Upper lobe of left lung (tissue), 6 donors: ENCODE data around the gene LAMP1. TPM values are rescaled to one million over a fixed set of nuclear protein-coding genes. Genes with fewer than 3 reads are reported as not detected.

Experiments used
- ATAC-seq, 2 donors: fragments of 200-7000 bp; cut with Tn5 transposase; one replicate each; pipeline ENCODE4 v1.9.1; 2022; ENCODE audit warnings: mild to moderate bottlenecking in 2 of 2, moderate library complexity in 2 of 2; ENCODE audit not compliant: low FRiP score in 2 of 2
- DNase-seq, 2 donors: peaks; one replicate each; pipeline ENCODE4 v3.0.0-alpha.2; 2019 to 2020
- H3K27ac ChIP-seq, 4 donors: fragments of 200-600 bp; sonication (generic); one replicate each; pipeline ENCODE4 v1.5.1; 2016 to 2019
- H3K27me3 ChIP-seq, 4 donors: fragments of 200-600 bp; sonication (generic); one replicate each; pipeline ENCODE4 v1.5.1; 2017 to 2019
- H3K36me3 ChIP-seq, 4 donors: fragments of 200-600 bp; sonication (generic); one replicate each; pipeline ENCODE4 v1.5.1; 2016 to 2019
- H3K4me1 ChIP-seq, 4 donors: fragments of 200-600 bp; sonication (generic); one replicate each; pipeline ENCODE4 v1.5.1; 2018 to 2019
- H3K4me3 ChIP-seq, 4 donors: fragments of 200-600 bp; sonication (generic); one replicate each; pipeline ENCODE4 v1.5.1; 2017 to 2019; ENCODE audit warnings: mild to moderate bottlenecking in 2 of 4, moderate library complexity in 1 of 4
- H3K9me3 ChIP-seq, 4 donors: fragments of 200-600 bp; sonication (generic); one replicate each; pipeline ENCODE4 v1.5.1; 2018 to 2019
- EP300 ChIP-seq, 4 donors: sonication (generic); formaldehyde crosslinking; IDR thresholded peaks; one replicate each; pipeline ENCODE4 v1.5.1; 2017; ENCODE audit warnings: antibody characterized with exemption in 4 of 4, control low read depth in 2 of 4
- POLR2A ChIP-seq, 4 donors: fragments of 450-650 bp; IDR thresholded peaks; one replicate each; pipeline ENCODE4 v1.5.1; 2016 to 2017; ENCODE audit warnings: antibody characterized with exemption in 4 of 4, mild to moderate bottlenecking in 2 of 4
- POLR2AphosphoS5 ChIP-seq, 2 donors: sonication (generic); formaldehyde crosslinking; IDR thresholded peaks; one replicate each; pipeline ENCODE4 v1.5.1; 2017; ENCODE audit warnings: antibody characterized with exemption in 2 of 2
- WGBS, 2 donors: methylation state at CpG; one replicate each; pipeline ENCODE4 v1.1.5; 2017 to 2018; 5-methylcytosine and 5-hydroxymethylcytosine counted together
- total RNA-seq, 6 donors: library from RNA; depleted of rRNA in 4 of 6; stranded (reverse); fragments of >200 nt in 4 of 6; gene quantifications; one replicate each; pipeline versions ENCODE4 v1.1.0 to v1.2.1, GENCODE V29; 2016 to 2021
- TF ChIP-seq, protein P1 (sequence below), 6 experiments: fragments of 450-650 bp in 4 of 6; fragments of 200-600 bp in 2 of 6; sonication (generic) in 2 of 6; IDR thresholded peaks; one replicate each; pipeline ENCODE4 v1.5.1; 2016 to 2019; ENCODE audit warnings: antibody characterized with exemption in 6 of 6
- donor health status: DM: no; HTN: no; CAD: no; lungs with moderate emphysema.
- donor health status: DM: no; HTN: yes; CAD: no; lungs with severe emphysema.

The LAMP1 gene
- total RNA-seq, 6 donors from 2014 or later: 80.7 to 394 (median 236) TPM

DNA sequence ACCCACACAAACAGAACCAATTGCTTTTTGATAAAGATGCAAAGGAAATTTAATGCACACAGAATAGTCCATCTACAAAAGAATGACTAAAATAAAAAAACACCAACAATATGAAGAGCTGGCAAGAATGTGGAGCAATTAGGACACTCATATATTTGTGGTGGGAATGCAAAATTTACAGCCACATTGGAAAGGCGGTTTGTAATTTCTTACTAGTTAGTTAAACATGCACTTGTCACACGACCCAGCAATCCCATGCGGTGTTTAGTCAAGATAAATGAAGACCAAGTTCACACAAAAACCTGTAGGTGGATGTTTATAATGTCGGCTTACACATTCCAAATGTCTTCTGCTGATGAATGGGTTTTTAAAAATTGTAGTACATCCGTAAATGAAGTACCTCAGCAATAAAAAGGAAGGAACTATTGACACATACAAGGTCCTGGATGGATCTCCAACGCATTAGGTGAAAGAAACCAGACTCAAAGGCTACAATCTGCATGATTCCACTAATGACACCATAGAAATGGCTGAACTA lies 61.7 kb downstream of the LAMP1 start:
- ATAC-seq (no peak), DNase-seq (no peak)
- no peak overlapping the region for H3K4me3 ChIP-seq
- no peak overlapping the region for H3K27ac ChIP-seq
- H3K36me3 ChIP-seq: peaks cover 0 to 10% (median 0%) of the 10 kb centered on the region in 4 donors
- H3K4me1 ChIP-seq: peaks cover 0 to 13% (median 7%) of the 10 kb centered on the region in 4 donors
- no peaks in the 10 kb centered on the region for H3K9me3 ChIP-seq
- TF ChIP-seq, protein P1, sequence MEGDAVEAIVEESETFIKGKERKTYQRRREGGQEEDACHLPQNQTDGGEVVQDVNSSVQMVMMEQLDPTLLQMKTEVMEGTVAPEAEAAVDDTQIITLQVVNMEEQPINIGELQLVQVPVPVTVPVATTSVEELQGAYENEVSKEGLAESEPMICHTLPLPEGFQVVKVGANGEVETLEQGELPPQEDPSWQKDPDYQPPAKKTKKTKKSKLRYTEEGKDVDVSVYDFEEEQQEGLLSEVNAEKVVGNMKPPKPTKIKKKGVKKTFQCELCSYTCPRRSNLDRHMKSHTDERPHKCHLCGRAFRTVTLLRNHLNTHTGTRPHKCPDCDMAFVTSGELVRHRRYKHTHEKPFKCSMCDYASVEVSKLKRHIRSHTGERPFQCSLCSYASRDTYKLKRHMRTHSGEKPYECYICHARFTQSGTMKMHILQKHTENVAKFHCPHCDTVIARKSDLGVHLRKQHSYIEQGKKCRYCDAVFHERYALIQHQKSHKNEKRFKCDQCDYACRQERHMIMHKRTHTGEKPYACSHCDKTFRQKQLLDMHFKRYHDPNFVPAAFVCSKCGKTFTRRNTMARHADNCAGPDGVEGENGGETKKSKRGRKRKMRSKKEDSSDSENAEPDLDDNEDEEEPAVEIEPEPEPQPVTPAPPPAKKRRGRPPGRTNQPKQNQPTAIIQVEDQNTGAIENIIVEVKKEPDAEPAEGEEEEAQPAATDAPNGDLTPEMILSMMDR (IDR thresholded peaks at IDR 0.05): no peak
- TF ChIP-seq EP300 (IDR thresholded peaks at IDR 0.05) (no peak), POLR2AphosphoS5 (IDR thresholded peaks at IDR 0.05) (no peak), POLR2A (IDR thresholded peaks at IDR 0.05) (no peak)
- WGBS, 2 donors: 56 to 58% methylated on average over 6 of the region's 6 CpGs
- peaks cover 0 to 5% (median 2%) of the 10 kb centered on the region in 4 donors for H3K27me3 ChIP-seq

DNA sequence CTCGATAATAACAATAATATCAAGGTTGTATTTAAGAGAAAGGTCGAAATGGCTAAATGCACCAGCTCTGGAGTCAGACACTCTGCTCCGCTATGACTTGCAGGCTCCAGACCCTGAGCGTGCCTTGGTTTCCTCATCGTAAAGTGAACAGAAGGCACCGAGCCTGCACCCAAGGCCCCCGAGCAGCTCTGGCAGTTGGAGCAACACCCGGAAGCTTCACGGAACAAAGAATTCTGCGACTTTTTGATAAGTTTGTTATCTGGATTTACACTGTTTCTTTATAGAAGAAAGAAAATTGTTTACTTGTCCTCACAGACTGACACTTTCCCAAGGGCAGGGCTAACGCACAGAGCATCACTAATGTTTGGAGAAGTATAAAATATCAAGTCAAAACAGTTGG lies 62.5 kb downstream of the LAMP1 start:
- Histone ChIP-seq H3K27me3 (peaks cover 0 to 6% (median 2%) of the 10 kb centered on the region in 4 donors), H3K4me3 (no peak overlapping the region), H3K9me3 (no peaks in the 10 kb centered on the region), H3K4me1 (peaks cover 0 to 18% (median 10%) of the 10 kb centered on the region in 4 donors), H3K27ac (no peak overlapping the region), H3K36me3 (peaks cover 0 to 10% (median 0%) of the 10 kb centered on the region in 4 donors)
- DNase-seq (no peak), ATAC-seq (no peak)
- no peak for TF ChIP-seq POLR2AphosphoS5 (IDR thresholded peaks at IDR 0.05)
- TF ChIP-seq, protein P1 (IDR thresholded peaks at IDR 0.05): no peak
- 84 to 91% methylated on average over 11 of the region's 11 CpGs for WGBS, 2 donors

DNA sequence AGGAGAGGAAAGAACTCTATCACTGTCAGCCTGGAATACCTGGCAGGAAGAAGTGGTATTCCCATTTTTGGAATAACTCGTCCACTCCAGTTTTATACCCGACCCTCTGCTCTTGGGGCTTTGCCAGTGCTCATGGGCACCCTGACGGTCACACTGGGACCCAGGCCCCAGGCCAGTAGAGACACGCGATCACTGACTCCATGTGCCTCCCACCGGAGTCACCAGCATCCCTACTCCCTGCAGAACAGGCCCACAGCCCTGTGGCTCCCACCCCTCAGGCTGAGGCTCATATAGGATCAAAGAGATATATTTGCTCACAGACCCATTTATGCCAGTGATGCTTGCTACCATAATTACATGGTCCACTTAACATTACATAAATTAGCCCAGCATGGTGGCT lies 63.4 kb downstream of the LAMP1 start:
- WGBS, 2 donors: 86 to 91% methylated on average over 6 of the region's 6 CpGs
- no peak for TF ChIP-seq POLR2AphosphoS5 (IDR thresholded peaks at IDR 0.05)
- TF ChIP-seq EP300 (IDR thresholded peaks at IDR 0.05): no peak
- TF ChIP-seq, protein P1 (IDR thresholded peaks at IDR 0.05): no peak
- TF ChIP-seq POLR2A (IDR thresholded peaks at IDR 0.05): no peak
- no peak for ATAC-seq
- H3K4me3 ChIP-seq: no peak overlapping the region
- peaks cover 0 to 21% (median 11%) of the 10 kb centered on the region in 4 donors for H3K4me1 ChIP-seq
- H3K27ac ChIP-seq: no peak overlapping the region
- peaks cover 0 to 8% (median 2%) of the 10 kb centered on the region in 4 donors for H3K27me3 ChIP-seq
- DNase-seq: no peak
- H3K36me3 ChIP-seq: peaks cover 0 to 2% (median 0%) of the 10 kb centered on the region in 4 donors
- H3K9me3 ChIP-seq: no peaks in the 10 kb centered on the region

DNA sequence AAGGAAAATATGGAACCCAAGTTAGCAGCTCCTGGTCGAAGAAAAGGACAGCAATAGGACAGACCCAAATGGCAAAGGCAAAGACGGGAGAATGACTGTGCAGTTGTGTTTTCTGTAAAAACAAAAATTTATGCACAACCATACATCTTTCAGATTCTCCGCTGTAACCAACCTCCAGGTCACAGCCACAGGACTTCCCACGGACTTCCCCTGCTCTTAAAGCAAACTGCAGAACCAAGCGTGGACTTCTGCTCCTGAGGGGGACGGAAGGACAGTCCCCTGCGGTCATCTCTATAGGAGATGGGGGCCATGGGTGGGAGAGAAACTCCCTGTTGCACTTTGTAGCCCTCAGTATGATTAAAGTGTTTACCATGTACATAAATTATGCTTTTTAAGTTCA lies 64.4 kb downstream of the LAMP1 start:
- WGBS, 2 donors: 59 to 68% methylated on average over 7 of the region's 7 CpGs
- H3K4me3 ChIP-seq: no peak overlapping the region
- ATAC-seq (no peak), DNase-seq (no peak)
- H3K36me3 ChIP-seq: no peaks in the 10 kb centered on the region
- H3K4me1 ChIP-seq: peaks cover 0 to 21% (median 11%) of the 10 kb centered on the region in 4 donors
- no peak overlapping the region for H3K27ac ChIP-seq
- peaks cover 0 to 8% (median 2%) of the 10 kb centered on the region in 4 donors for H3K27me3 ChIP-seq
- TF ChIP-seq POLR2AphosphoS5 (IDR thresholded peaks at IDR 0.05): no peak
- no peaks in the 10 kb centered on the region for H3K9me3 ChIP-seq

DNA sequence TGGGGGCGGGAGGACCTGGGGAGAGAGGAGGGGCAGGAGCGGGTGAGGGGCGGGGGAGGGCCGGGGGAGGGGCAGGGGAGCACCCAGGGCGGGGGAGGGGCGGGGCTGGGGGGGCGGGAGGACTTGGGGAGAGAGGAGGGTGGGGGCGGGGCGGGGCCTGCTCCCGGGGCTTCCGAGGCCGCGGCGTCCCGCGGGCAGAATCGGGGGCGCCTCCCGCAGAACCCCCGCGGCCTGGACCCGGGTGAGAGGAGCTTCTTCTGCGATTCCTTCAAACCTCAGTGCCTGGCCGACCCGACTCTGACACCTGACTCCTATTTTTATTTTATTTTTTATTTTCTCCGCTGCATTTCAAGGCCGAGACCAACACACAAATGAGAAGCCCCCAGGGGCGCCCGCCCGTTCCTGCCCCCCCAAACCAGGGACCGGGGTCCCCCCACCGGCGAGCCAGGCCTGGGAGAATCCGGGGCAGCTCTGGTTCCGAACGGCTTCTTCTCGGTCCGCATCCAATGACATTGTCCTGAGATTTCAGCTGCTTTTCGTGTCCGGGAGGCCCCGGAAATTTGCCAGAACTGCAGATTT lies 67.4 kb downstream of the LAMP1 start:
- ATAC-seq: peak in 1 of 2 donors; percentile 26
- peak in 1 of 2 donors; percentile 84 for DNase-seq
- Histone ChIP-seq H3K27me3 (peaks cover 0 to 8% (median 2%) of the 10 kb centered on the region in 4 donors), H3K9me3 (no peaks in the 10 kb centered on the region), H3K27ac (peak overlapping the region; percentile 5 to 66 (median 58)), H3K4me3 (peak overlapping the region in 3 of 4 donors; percentile 54 to 84 (median 77)), H3K36me3 (no peaks in the 10 kb centered on the region), H3K4me1 (peaks cover 0 to 21% (median 11%) of the 10 kb centered on the region in 4 donors)
- TF ChIP-seq, protein P1 (IDR thresholded peaks at IDR 0.05): no peak
- TF ChIP-seq EP300 (IDR thresholded peaks at IDR 0.05) (no peak), POLR2AphosphoS5 (IDR thresholded peaks at IDR 0.05) (no peak), POLR2A (IDR thresholded peaks at IDR 0.05) (no peak)
- WGBS, 2 donors: 17 to 33% methylated on average over 16 to 30 of the region's 41 CpGs
